IMR-90 (cell line): Measurements from ENCODE around the gene CROCC.

Source experiments
- BHLHE40 ChIP-seq: fragments of 150-350 bp; IDR thresholded peaks from 2 replicates; pipeline ENCODE4 v1.6.1; 2016; ENCODE audit warnings: mild to moderate bottlenecking, low read depth, low read length
- CHD1 ChIP-seq: IDR thresholded peaks from 2 replicates; pipeline ENCODE4 v1.6.1; 2012; ENCODE audit warnings: low read depth, low read length, improper control_type of control experiment
- CTCF ChIP-seq: conservative IDR thresholded peaks from 2 replicates; pipeline ENCODE4 v1.5.1; 2012; ENCODE audit warnings: mild to moderate bottlenecking, low read depth, low read length, improper control_type of control experiment
- POLR2A ChIP-seq: IDR thresholded peaks from 2 replicates; pipeline ENCODE4 v1.6.1; 2012; ENCODE audit warnings: mild to moderate bottlenecking, low read depth, low read length
- RAD21 ChIP-seq: IDR thresholded peaks from 2 replicates; pipeline ENCODE4 v1.6.1; 2012; ENCODE audit warnings: low read length, improper control_type of control experiment

- TF ChIP-seq BHLHE40 (no peak), CHD1 (no peak), CTCF (no peak), RAD21 (no peak), POLR2A (no peak)
These were observed 71.8 kb downstream of the CROCC start for GRCh38 chr1:16993521-16994038.
